Measurements from ENCODE around the gene EIF3K. TPM values are rescaled to one million over a fixed set of nuclear protein-coding genes. Genes with fewer than 3 reads are reported as not detected.

The EIF3K gene
- polyA plus RNA-seq, 2 of the 4 experiments (the other 2 are of a cell fraction), result 419 to 937 TPM

DNA sequence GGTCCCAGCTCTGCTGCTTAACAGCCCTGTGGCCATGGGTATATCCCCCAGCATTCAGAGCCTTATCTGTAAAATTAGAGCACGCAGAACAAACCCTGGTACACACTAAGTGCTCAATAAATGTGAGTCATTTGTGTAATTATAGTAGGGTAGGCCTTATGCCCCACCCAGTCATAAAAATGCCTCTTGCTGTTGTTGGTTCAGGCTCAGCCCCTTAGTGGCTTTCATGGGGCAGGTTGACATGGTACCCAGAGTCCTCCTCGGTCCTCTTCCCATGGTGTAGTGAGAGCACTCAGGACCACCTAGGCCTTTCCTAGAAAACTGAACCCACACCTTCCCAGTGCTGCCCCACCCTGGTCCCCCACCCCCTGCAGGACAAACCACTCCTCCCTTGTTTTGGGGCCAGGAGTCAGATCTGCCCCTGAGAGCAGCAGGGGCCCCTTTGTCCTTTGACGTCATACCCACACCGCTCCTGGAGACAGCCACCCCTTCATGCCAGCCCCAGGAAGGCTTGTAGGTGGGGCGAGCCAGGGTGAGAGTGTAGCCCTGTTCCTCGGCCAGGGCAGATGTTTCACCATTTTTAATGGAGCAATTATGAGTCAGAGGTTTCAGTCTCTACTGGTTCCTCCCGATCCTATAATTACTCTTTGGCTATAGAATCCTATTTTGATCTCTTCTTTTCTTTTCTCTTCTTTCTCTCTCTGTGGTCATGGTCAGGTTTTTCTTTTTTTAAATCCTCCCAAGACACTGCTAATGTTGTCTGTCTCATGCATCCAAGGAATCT lies 65.3 kb downstream of the EIF3K start (continued):
- TF ChIP-seq, protein P1, sequence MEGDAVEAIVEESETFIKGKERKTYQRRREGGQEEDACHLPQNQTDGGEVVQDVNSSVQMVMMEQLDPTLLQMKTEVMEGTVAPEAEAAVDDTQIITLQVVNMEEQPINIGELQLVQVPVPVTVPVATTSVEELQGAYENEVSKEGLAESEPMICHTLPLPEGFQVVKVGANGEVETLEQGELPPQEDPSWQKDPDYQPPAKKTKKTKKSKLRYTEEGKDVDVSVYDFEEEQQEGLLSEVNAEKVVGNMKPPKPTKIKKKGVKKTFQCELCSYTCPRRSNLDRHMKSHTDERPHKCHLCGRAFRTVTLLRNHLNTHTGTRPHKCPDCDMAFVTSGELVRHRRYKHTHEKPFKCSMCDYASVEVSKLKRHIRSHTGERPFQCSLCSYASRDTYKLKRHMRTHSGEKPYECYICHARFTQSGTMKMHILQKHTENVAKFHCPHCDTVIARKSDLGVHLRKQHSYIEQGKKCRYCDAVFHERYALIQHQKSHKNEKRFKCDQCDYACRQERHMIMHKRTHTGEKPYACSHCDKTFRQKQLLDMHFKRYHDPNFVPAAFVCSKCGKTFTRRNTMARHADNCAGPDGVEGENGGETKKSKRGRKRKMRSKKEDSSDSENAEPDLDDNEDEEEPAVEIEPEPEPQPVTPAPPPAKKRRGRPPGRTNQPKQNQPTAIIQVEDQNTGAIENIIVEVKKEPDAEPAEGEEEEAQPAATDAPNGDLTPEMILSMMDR (IDR thresholded peaks at IDR 0.05), result no peak
- TF ChIP-seq RCOR1 (IDR thresholded peaks at IDR 0.05; ENCODE audit: low read depth, low read length) (no peak), HDAC2 (IDR thresholded peaks at IDR 0.05) (no peak), ZSCAN20 (CRISPR knock-in tag; IDR thresholded peaks at IDR 0.05) (peak; percentile 86), RNF2 (IDR thresholded peaks at IDR 0.05; ENCODE audit: borderline replicate concordance, low read depth) (no peak), E2F6 (IDR thresholded peaks at IDR 0.05; ENCODE audit: borderline replicate concordance, low read depth) (peak; percentile 63; the same call in 1 of the 2 replicates), ELK1 (IDR thresholded peaks at IDR 0.05; ENCODE audit: low read depth, low read length) (no peak), MAFK (IDR thresholded peaks at IDR 0.05; ENCODE audit: partially characterized antibody) (no peak), CBX8 (IDR thresholded peaks at IDR 0.05) (no peak), NPAS2 (CRISPR knock-in tag; IDR thresholded peaks at IDR 0.05; ENCODE audit: borderline replicate concordance) (no peak), POLR2A (IDR thresholded peaks at IDR 0.05; ENCODE audit: low read length) (no peak; the same call in 1 of the 2 replicates), BHLHE40 (IDR thresholded peaks at IDR 0.05; ENCODE audit: low read depth, low read length) (no peak), TP53 (CRISPR knock-in tag; IDR thresholded peaks at IDR 0.05) (no peak; the same call in none of the 2 replicates), MAZ (IDR thresholded peaks at IDR 0.05; ENCODE audit: borderline replicate concordance, low read depth, low read length) (peak; percentile 88), FOSB (CRISPR knock-in tag; IDR thresholded peaks at IDR 0.05) (peak; percentile 90; the same call in 1 of the 2 replicates), PHF8 (IDR thresholded peaks at IDR 0.05; ENCODE audit: borderline replicate concordance, low read depth) (no peak), ESRRA (IDR thresholded peaks at IDR 0.05; ENCODE audit: borderline replicate concordance, low read length) (no peak), RFX5 (IDR thresholded peaks at IDR 0.05) (peak; percentile 18; the same call in 1 of the 2 replicates), MYC (IDR thresholded peaks at IDR 0.05; ENCODE audit: borderline replicate concordance, low read length) (peak; percentile 59; the same call in 1 of the 2 replicates), CHD4 (IDR thresholded peaks at IDR 0.05; ENCODE audit: borderline replicate concordance) (no peak), TFCP2L1 (CRISPR knock-in tag; IDR thresholded peaks at IDR 0.05) (peak; percentile 93; the same call in 1 of the 2 replicates), HOXB5 (CRISPR knock-in tag; IDR thresholded peaks at IDR 0.05) (peak; percentile 95), SREBF2 (IDR thresholded peaks at IDR 0.05) (no peak), CHD2 (IDR thresholded peaks at IDR 0.05; ENCODE audit: low read length, partially characterized antibody) (no peak), MAX (IDR thresholded peaks at IDR 0.05) (peak; percentile 76), EHMT2 (IDR thresholded peaks at IDR 0.05; ENCODE audit: low read depth) (no peak), HOXB13 (CRISPR knock-in tag; IDR thresholded peaks at IDR 0.05; ENCODE audit: low read depth) (peak; percentile 98), EHF (CRISPR knock-in tag; IDR thresholded peaks at IDR 0.05) (peak; percentile 45), RARB (CRISPR knock-in tag; IDR thresholded peaks at IDR 0.05) (peak; percentile 63; the same call in 1 of the 2 replicates), GATA3 (IDR thresholded peaks at IDR 0.05; ENCODE audit: borderline replicate concordance) (peak; percentile 87)
